ENCODE measurements around the gene LTK.

LTK gene

DNA sequence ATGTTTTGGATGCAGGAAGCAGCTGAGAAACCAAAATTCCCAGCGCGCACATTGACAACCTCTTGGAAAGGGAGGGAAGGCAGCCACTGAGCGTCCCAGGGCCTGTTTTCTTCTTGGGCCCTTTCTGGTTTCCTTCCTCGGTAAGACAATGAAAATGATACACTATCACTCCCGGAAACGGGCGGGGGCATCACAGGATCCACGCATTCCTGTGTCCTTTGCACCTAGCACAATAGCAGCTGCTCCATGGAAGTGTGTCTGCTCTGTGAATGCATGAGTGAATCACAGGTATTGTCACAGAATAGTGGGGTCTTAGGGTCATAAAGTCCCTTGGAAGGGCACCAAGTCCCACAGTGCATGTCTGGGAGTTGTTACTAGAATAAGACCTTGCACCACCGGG is 26.2 kb downstream of the LTK start:
- no peak overlapping the region for H3K4me3 ChIP-seq
- H3K36me3 ChIP-seq = peaks cover 0 to 7% (median 6%) of the 10 kb centered on the region in 3 donors
- H3K27ac ChIP-seq = no peak overlapping the region
- intact Hi-C loops (cut with DNase I; ENCODE audit: low total_unique reads) = no loop called here
- peaks cover 0 to 9% (median 4%) of the 10 kb centered on the region in 4 donors for H3K4me1 ChIP-seq
- TF ChIP-seq, protein P1, sequence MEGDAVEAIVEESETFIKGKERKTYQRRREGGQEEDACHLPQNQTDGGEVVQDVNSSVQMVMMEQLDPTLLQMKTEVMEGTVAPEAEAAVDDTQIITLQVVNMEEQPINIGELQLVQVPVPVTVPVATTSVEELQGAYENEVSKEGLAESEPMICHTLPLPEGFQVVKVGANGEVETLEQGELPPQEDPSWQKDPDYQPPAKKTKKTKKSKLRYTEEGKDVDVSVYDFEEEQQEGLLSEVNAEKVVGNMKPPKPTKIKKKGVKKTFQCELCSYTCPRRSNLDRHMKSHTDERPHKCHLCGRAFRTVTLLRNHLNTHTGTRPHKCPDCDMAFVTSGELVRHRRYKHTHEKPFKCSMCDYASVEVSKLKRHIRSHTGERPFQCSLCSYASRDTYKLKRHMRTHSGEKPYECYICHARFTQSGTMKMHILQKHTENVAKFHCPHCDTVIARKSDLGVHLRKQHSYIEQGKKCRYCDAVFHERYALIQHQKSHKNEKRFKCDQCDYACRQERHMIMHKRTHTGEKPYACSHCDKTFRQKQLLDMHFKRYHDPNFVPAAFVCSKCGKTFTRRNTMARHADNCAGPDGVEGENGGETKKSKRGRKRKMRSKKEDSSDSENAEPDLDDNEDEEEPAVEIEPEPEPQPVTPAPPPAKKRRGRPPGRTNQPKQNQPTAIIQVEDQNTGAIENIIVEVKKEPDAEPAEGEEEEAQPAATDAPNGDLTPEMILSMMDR (IDR thresholded peaks at IDR 0.05) = no peak
- no peaks in the 10 kb centered on the region for H3K9me3 ChIP-seq
- peaks cover 0 to 32% of the 10 kb centered on the region in 2 donors for H3K27me3 ChIP-seq
- DNase-seq = no peak

DNA sequence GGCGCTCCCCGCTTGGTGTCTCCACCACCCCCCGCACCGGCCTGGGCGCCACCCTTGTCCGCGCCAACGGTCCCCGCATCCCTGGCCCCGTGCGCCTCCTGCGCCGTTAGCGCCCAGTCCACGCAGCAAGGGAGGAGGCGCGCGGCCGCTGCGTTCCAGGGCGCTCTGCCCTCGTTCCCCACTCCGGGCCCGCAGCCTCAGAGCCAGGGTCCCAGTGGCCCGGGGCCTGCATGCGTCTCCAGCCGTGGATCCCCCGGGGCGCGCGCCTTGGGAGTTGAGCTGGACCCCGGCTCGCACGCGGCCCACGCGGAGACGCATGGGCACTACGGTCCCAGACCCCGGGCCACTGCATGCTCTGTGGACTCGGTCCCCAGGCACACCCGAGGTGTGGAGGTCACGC is 27.3 kb downstream of the LTK start:
- no peak overlapping the region for H3K27ac ChIP-seq
- H3K36me3 ChIP-seq = peaks cover 9 to 18% (median 17%) of the 10 kb centered on the region in 3 donors
- TF ChIP-seq, protein P1 (IDR thresholded peaks at IDR 0.05) = no peak
- intact Hi-C loops (cut with DNase I; ENCODE audit: low total_unique reads) = no loop called here
- DNase-seq = no peak
- H3K4me1 ChIP-seq = peaks cover 0 to 2% (median 0%) of the 10 kb centered on the region in 4 donors
- H3K27me3 ChIP-seq = peaks cover 0 to 32% of the 10 kb centered on the region in 2 donors
- no peak overlapping the region for H3K4me3 ChIP-seq
- H3K9me3 ChIP-seq = no peaks in the 10 kb centered on the region

DNA sequence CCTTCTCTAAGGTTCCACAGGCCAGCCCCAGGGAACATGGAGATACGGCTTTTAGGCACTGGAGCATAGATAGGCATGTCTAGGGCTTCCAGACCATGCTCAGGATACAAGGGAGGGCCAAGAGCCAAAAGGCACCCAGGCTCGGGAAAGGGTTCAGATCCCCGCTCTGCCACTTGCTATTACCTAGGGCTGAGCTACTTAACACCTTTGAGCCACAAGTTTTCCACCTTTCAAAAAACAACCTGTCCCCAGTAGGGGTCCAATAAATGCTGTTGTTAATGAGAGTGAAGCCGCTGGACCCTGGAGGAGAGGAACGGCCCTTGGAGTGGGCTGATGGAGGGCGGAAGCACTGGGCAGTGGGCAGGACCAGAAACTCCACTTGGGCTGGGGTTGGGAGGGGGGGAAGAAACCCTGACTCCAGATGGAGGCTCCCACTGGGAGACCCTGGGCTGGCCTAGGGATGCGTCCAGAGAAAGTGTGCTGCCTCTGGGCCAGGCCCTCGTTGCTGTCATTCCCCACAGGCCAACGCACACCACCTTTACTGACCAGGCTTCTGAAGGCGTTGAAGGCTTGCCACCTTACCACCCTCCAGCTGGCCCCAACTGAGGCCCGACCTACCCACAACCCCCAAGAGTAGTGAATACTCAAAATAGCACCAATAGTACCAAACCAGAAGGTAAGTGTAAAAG is 28.5 kb downstream of the LTK start:
- Histone ChIP-seq H3K9me3 (no peaks in the 10 kb centered on the region), H3K27me3 (peaks cover 0 to 22% of the 10 kb centered on the region in 2 donors)
- TF ChIP-seq, protein P1 (IDR thresholded peaks at IDR 0.05) = no peak

DNA sequence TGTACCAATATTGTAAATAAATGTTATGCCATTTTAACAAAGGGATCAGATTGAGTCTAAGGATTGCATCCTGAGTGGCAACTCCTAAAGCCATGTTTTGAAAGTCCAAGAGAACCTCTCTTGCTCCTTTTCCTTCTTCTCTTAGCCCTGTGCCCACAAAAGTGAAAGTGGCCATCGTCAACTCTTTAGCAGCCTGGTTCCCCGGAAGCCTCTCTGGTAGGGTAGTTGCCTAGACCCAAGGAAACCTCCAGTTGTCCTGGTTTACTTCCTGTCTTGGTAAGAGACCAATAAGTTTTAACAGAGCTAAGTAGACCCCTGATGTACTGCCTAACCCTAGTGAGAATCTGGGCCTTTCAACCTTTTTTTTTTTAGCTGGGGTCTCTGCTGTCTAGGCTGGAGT is 30.1 kb downstream of the LTK start:
- no peak for DNase-seq
- Histone ChIP-seq H3K27me3 (peaks cover 0 to 12% of the 10 kb centered on the region in 2 donors), H3K36me3 (peaks cover 36 to 46% (median 45%) of the 10 kb centered on the region in 3 donors), H3K4me1 (no peaks in the 10 kb centered on the region), H3K9me3 (no peaks in the 10 kb centered on the region), H3K27ac (no peak overlapping the region), H3K4me3 (no peak overlapping the region)
- TF ChIP-seq, protein P1 (IDR thresholded peaks at IDR 0.05) = no peak
- intact Hi-C loops (cut with DNase I; ENCODE audit: low total_unique reads) = no loop called here

More for the DNA sequence above, 28.5 kb downstream of the LTK start:
- Histone ChIP-seq H3K4me1 (no peaks in the 10 kb centered on the region), H3K27ac (no peak overlapping the region), H3K36me3 (peaks cover 21 to 30% (median 29%) of the 10 kb centered on the region in 3 donors), H3K4me3 (no peak overlapping the region)
- no peak for DNase-seq
- intact Hi-C loops (cut with DNase I; ENCODE audit: low total_unique reads) = no loop called here

DNA sequence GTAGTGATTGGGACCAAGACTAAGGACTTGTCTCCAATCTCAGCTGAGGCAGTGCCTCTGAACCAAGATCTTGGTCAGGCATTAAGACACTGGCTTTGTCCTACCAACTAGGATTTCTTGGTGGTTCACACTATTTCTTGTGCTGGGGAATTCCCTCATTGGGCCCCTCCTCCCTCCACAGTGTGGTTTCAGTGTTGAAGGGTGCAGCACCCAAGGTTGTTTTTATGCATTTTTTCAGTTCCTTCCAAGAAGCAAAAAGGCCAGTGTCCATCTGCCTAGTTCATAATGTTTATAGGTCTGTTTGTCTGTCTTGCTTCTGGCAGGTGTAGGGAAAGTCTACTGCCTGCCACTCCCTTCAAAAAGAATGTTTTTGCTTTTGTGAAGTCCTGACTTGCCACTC is 30.5 kb downstream of the LTK start:
- Histone ChIP-seq H3K27ac (no peak overlapping the region), H3K9me3 (no peaks in the 10 kb centered on the region), H3K4me1 (no peaks in the 10 kb centered on the region), H3K36me3 (peaks cover 40 to 50% (median 48%) of the 10 kb centered on the region in 3 donors), H3K27me3 (peaks cover 0 to 10% of the 10 kb centered on the region in 2 donors), H3K4me3 (no peak overlapping the region)
- TF ChIP-seq, protein P1 (IDR thresholded peaks at IDR 0.05) = no peak
- intact Hi-C loops (cut with DNase I; ENCODE audit: low total_unique reads) = no loop called here
- DNase-seq = no peak
